H1 (cell line): ENCODE results near the gene PDLIM3. TPM values are rescaled to one million over a fixed set of nuclear protein-coding genes. Genes with fewer than 3 reads are reported as not detected.

Experiments used
- CTCF ChIA-PET: fragments of 300-600 bp; sonication (Branson Sonifier 250); formaldehyde crosslinking; loops from one replicate; lab custom pipeline; 2021; ENCODE audit not compliant: partially characterized antibody; lab: Charles Lee
- POLR2A ChIA-PET: fragments of 300-600 bp; sonication (Branson Sonifier 250); formaldehyde crosslinking; loops from one replicate; lab custom pipeline; 2021; ENCODE audit warnings: inconsistent platforms; ENCODE audit not compliant: partially characterized antibody; lab: Charles Lee
- DNase-seq, 2 experiments: peaks; one replicate each; pipeline versions ENCODE4 v3.0.0 to v3.0.0-alpha.2; 2010 to 2022; ENCODE audit warnings: low spot score in 2 of 2, low read depth in 1 of 2, mixed read lengths in 1 of 2
- FAIRE-seq: peaks from 2 replicates; lab custom pipeline; 2011; peaks lifted over from hg19 to GRCh38; lab: Jason Lieb, UNC
- H2AFZ ChIP-seq: 2 replicates; pipeline ENCODE4 v1.8.1; 2012; ENCODE audit warnings: low read length, inconsistent platforms
- H2AK5ac ChIP-seq: 2 replicates; pipeline ENCODE4 v1.6.1; 2013; ENCODE audit warnings: low read depth, low read length
- H2BK120ac ChIP-seq: replicated peaks from 2 replicates; pipeline ENCODE3; 2013; ENCODE audit warnings: low read depth, low read length, inconsistent platforms
- H2BK12ac ChIP-seq: 2 replicates; pipeline ENCODE4 v1.6.1; 2013; ENCODE audit warnings: low read depth, low read length
- H2BK15ac ChIP-seq: 2 replicates; pipeline ENCODE4 v1.6.1; 2013; ENCODE audit warnings: low read length
- H2BK20ac ChIP-seq: 2 replicates; pipeline ENCODE4 v1.6.1; 2013; ENCODE audit warnings: low read length
- H2BK5ac ChIP-seq: 2 replicates; pipeline ENCODE4 v1.6.1; 2013; ENCODE audit warnings: low read depth, low read length
- H3K14ac ChIP-seq: 2 replicates; pipeline ENCODE4 v1.6.1; 2013; ENCODE audit warnings: inconsistent platforms; ENCODE audit not compliant: insufficient read length
- H3K18ac ChIP-seq: 2 replicates; pipeline ENCODE4 v1.6.1; 2013; ENCODE audit warnings: low read length; ENCODE audit errors: extremely low read depth
- H3K23ac ChIP-seq: 2 replicates; pipeline ENCODE4 v1.6.1; 2013; ENCODE audit warnings: inconsistent platforms; ENCODE audit not compliant: insufficient read length
- H3K23me2 ChIP-seq: 2 replicates; pipeline ENCODE4 v1.6.1; 2013; ENCODE audit warnings: low read depth, low read length
- H3K27ac ChIP-seq: 2 replicates; pipeline ENCODE4 v1.6.1; 2011; ENCODE audit warnings: low read depth, low read length, inconsistent platforms
- H3K27me3 ChIP-seq, 4 experiments: replicated peaks in 1 of 4; 1 replicate in 1 of 4; 2 replicates in 3 of 4; pipeline versions ENCODE4 v1.6.1 to v1.8.1; 2011 to 2013; ENCODE audit warnings: low read length in 3 of 4, mild to moderate bottlenecking in 3 of 4, inconsistent platforms in 2 of 4, mixed read lengths in 2 of 4, moderate library complexity in 1 of 4; ENCODE audit not compliant: control insufficient read depth in 3 of 4, insufficient read depth in 3 of 4; ENCODE audit errors: extremely low read depth in 1 of 4
- H3K36me3 ChIP-seq, 4 experiments: 2 replicates each; pipeline versions ENCODE4 v1.6.1 to v1.8.1; 2011 to 2013; ENCODE audit warnings: mild to moderate bottlenecking in 4 of 4, low read length in 3 of 4, moderate library complexity in 2 of 4, control low read depth in 1 of 4, inconsistent platforms in 1 of 4; ENCODE audit not compliant: insufficient read depth in 4 of 4, control insufficient read depth in 2 of 4
- H3K4ac ChIP-seq: replicated peaks from 2 replicates; pipeline ENCODE3; 2013; ENCODE audit warnings: low read length, low read depth, mixed read lengths, inconsistent platforms; ENCODE audit not compliant: insufficient read length
- H3K4me1 ChIP-seq, 4 experiments: replicated peaks in 1 of 4; 1 replicate in 1 of 4; 2 replicates in 3 of 4; pipeline versions ENCODE4 v1.6.1 to v1.8.1; 2011 to 2013; ENCODE audit warnings: low read length in 3 of 4, inconsistent platforms in 2 of 4, mixed read lengths in 1 of 4; ENCODE audit not compliant: insufficient read depth in 4 of 4, control insufficient read depth in 3 of 4
- H3K4me2 ChIP-seq, 2 experiments: 2 replicates each; pipeline versions ENCODE4 v1.6.1 to v1.8.1; 2011 to 2013; ENCODE audit warnings: low read depth in 2 of 2, low read length in 2 of 2, control low read depth in 1 of 2, inconsistent platforms in 1 of 2, mild to moderate bottlenecking in 1 of 2; ENCODE audit not compliant: insufficient read depth in 1 of 2
- H3K4me3 ChIP-seq, 4 experiments: fragments of 200-600, 300-600 bp in 1 of 4; sonication (generic), shearing (Covaris generic), sonication (Bioruptor Twin) in 1 of 4; 2 replicates each; pipeline versions ENCODE4 v1.5.1 to v1.8.1; 2011 to 2016; ENCODE audit warnings: low read length in 4 of 4, low read depth in 3 of 4, control low read depth in 2 of 4, inconsistent platforms in 2 of 4, mild to moderate bottlenecking in 2 of 4, mixed read lengths in 1 of 4, moderate library complexity in 1 of 4; ENCODE audit not compliant: insufficient read depth in 2 of 4; ENCODE audit errors: extremely low read depth in 1 of 4
- H3K56ac ChIP-seq: replicated peaks from 2 replicates; pipeline ENCODE3; 2013; ENCODE audit warnings: low read depth, mild to moderate bottlenecking, mixed read lengths, low read length, inconsistent platforms; ENCODE audit not compliant: insufficient read length
- H3K79me1 ChIP-seq: 2 replicates; pipeline ENCODE4 v1.6.1; 2013; ENCODE audit warnings: low read depth, low read length, control low read depth
- H3K79me2 ChIP-seq, 2 experiments: 2 replicates each; pipeline versions ENCODE4 v1.6.1 to v1.8.1; 2012 to 2013; ENCODE audit warnings: low read length in 2 of 2, mild to moderate bottlenecking in 2 of 2, inconsistent platforms in 1 of 2; ENCODE audit not compliant: insufficient read depth in 2 of 2, control insufficient read depth in 1 of 2
- H3K9ac ChIP-seq, 4 experiments: replicated peaks in 1 of 4; 1 replicate in 1 of 4; 2 replicates in 3 of 4; pipeline versions ENCODE4 v1.6.1 to v1.8.1; 2011 to 2013; ENCODE audit warnings: low read depth in 3 of 4, low read length in 3 of 4, control low read depth in 2 of 4, mild to moderate bottlenecking in 2 of 4, moderate library complexity in 2 of 4, inconsistent platforms in 1 of 4; ENCODE audit errors: extremely low read depth in 1 of 4
- H3K9me3 ChIP-seq, 2 experiments: 2 replicates each; pipeline versions ENCODE4 v1.6.1 to v1.8.1; 2012 to 2013; ENCODE audit warnings: mild to moderate bottlenecking in 2 of 2, moderate library complexity in 2 of 2, control low read depth in 1 of 2, inconsistent platforms in 1 of 2, low read depth in 1 of 2, low read length in 1 of 2, mixed read lengths in 1 of 2; ENCODE audit not compliant: insufficient read depth in 2 of 2
- H4K20me1 ChIP-seq, 2 experiments: replicated peaks in 1 of 2; 2 replicates each; pipeline versions ENCODE3 to v1.8.1; 2011 to 2013; ENCODE audit warnings: inconsistent platforms in 2 of 2, low read length in 2 of 2, mild to moderate bottlenecking in 1 of 2; ENCODE audit not compliant: insufficient read depth in 2 of 2, control insufficient read depth in 1 of 2
- H4K5ac ChIP-seq: 2 replicates; pipeline ENCODE4 v1.6.1; 2013; ENCODE audit warnings: low read length, low read depth, mixed read lengths, inconsistent platforms; ENCODE audit not compliant: insufficient read length
- H4K8ac ChIP-seq: 2 replicates; pipeline ENCODE4 v1.8.0; 2013; ENCODE audit warnings: mild to moderate bottlenecking, moderate library complexity, low read length, inconsistent platforms; ENCODE audit not compliant: insufficient read depth; ENCODE audit errors: extremely low read depth
- H4K91ac ChIP-seq: replicated peaks from 2 replicates; pipeline ENCODE3; 2013; ENCODE audit warnings: low read length, mixed read lengths, inconsistent platforms; ENCODE audit not compliant: insufficient read length
- SP2 ChIP-seq: IDR thresholded peaks from 2 replicates; pipeline ENCODE4 v1.6.1; 2012; ENCODE audit warnings: mild to moderate bottlenecking, low read length, inconsistent platforms
- WGBS, 2 experiments: shearing (Covaris generic) in 1 of 2; methylation state at CpG; one replicate each; pipeline versions ENCODE4 v1.1.6 to v1.1.7; 2013 to 2015; ENCODE audit warnings: low lambda C conversion rate in 2 of 2, mixed read lengths in 2 of 2, inconsistent platforms in 1 of 2, low coverage in 1 of 2, missing lambda C conversion rate in 1 of 2; ENCODE audit not compliant: insufficient replicate concordance in 2 of 2, insufficient coverage in 1 of 2, insufficient read length in 1 of 2; ENCODE audit errors: extremely low coverage in 1 of 2, missing lambda C conversion rate in 1 of 2; 5-methylcytosine and 5-hydroxymethylcytosine counted together
- polyA plus RNA-seq, 7 experiments: library from polyadenylated mRNA; depleted of rRNA in 3 of 7; stranded (reverse) in 5 of 7; unstranded in 2 of 7; fragments of >200 nt in 5 of 7; fragments of 200-250 nt in 2 of 7; gene quantifications; 1 replicate in 5 of 7; 2 replicates in 1 of 7; 4 replicates in 1 of 7; pipeline versions ENCODE4 v1.2.1 to v1.2.3, GENCODE V29; 2011 to 2013; ENCODE audit warnings: missing spikeins in 2 of 7, mixed read lengths in 2 of 7
- total RNA-seq: library from RNA; stranded (reverse); fragmentation: NEBNext Ultra II Directional; extraction: Animal tissue kit (Norgen Biotek cat#: 25700); gene quantifications from 2 replicates; pipeline ENCODE4 v1.2.1, GENCODE V29; 2021

PDLIM3 gene
- total and polyA plus RNA-seq, 2 of the 8 experiments (the other 6 are each of a cell fraction or from before 2014, with no cell fraction given) = 7.6 to 8.1 TPM

GRCh38 chr4:185518494-185518893, 16.8 kb downstream of the PDLIM3 start:
- no peak for FAIRE-seq
- Histone ChIP-seq H2BK12ac (no peak overlapping the region), H3K79me1 (no peaks in the 10 kb centered on the region), H4K91ac (no peak overlapping the region), H3K4me1 (no peaks in the 10 kb centered on the region), H2BK5ac (no peak overlapping the region), H3K23ac (no peak overlapping the region), H3K23me2 (no peaks in the 10 kb centered on the region), H3K9ac (no peak overlapping the region), H3K9me3 (no peaks in the 10 kb centered on the region), H2BK120ac (no peak overlapping the region), H2AFZ (no peak overlapping the region), H3K27ac (no peak overlapping the region), H2AK5ac (no peak overlapping the region), H4K8ac (no peak overlapping the region), H3K4ac (no peak overlapping the region), H3K79me2 (no peaks in the 10 kb centered on the region), H3K4me2 (no peak overlapping the region), H4K20me1 (no peaks in the 10 kb centered on the region), H3K18ac (no peak overlapping the region), H3K4me3 (no peak overlapping the region), H3K36me3 (no peaks in the 10 kb centered on the region; a peak in 1 of 8 replicates), H3K14ac (no peak overlapping the region)
- no peak for DNase-seq
- CTCF ChIA-PET = interaction anchor here (1.8 to 2.5 kb wide), 2 partner anchors 9 to 80 kb away, joined by 4 to 5 read pairs; no protein-coding TSS in a partner anchor
- 79% methylated on average over 1 of the region's 1 CpG; no CpG with 5 or more reads in 1 of the 2 experiments for WGBS, 2 experiments
- TF ChIP-seq SP2 = no peak
- TF ChIP-seq, all 59 proteins: peak for 0
- no peaks in the 10 kb centered on the region for H3K27me3 ChIP-seq
- POLR2A ChIA-PET = interaction anchor here (1.4 kb wide), 1 partner anchor 9 kb away, joined by 5 read pairs; no protein-coding TSS in a partner anchor
- no peak overlapping the region for H2BK20ac ChIP-seq
- H2BK15ac ChIP-seq = no peak overlapping the region
- H4K5ac ChIP-seq = no peak overlapping the region
- no peak overlapping the region for H3K56ac ChIP-seq
